GM19240 (cell line): Measurements from ENCODE around the gene ITGA7.

ENCODE experiments used
- DNase-seq: peaks from one replicate; pipeline ENCODE4 v3.0.0; 2011; ENCODE audit warnings: low spot score; ENCODE audit not compliant: insufficient read length

ITGA7 gene, protein sequence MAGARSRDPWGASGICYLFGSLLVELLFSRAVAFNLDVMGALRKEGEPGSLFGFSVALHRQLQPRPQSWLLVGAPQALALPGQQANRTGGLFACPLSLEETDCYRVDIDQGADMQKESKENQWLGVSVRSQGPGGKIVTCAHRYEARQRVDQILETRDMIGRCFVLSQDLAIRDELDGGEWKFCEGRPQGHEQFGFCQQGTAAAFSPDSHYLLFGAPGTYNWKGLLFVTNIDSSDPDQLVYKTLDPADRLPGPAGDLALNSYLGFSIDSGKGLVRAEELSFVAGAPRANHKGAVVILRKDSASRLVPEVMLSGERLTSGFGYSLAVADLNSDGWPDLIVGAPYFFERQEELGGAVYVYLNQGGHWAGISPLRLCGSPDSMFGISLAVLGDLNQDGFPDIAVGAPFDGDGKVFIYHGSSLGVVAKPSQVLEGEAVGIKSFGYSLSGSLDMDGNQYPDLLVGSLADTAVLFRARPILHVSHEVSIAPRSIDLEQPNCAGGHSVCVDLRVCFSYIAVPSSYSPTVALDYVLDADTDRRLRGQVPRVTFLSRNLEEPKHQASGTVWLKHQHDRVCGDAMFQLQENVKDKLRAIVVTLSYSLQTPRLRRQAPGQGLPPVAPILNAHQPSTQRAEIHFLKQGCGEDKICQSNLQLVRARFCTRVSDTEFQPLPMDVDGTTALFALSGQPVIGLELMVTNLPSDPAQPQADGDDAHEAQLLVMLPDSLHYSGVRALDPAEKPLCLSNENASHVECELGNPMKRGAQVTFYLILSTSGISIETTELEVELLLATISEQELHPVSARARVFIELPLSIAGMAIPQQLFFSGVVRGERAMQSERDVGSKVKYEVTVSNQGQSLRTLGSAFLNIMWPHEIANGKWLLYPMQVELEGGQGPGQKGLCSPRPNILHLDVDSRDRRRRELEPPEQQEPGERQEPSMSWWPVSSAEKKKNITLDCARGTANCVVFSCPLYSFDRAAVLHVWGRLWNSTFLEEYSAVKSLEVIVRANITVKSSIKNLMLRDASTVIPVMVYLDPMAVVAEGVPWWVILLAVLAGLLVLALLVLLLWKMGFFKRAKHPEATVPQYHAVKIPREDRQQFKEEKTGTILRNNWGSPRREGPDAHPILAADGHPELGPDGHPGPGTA

DNA sequence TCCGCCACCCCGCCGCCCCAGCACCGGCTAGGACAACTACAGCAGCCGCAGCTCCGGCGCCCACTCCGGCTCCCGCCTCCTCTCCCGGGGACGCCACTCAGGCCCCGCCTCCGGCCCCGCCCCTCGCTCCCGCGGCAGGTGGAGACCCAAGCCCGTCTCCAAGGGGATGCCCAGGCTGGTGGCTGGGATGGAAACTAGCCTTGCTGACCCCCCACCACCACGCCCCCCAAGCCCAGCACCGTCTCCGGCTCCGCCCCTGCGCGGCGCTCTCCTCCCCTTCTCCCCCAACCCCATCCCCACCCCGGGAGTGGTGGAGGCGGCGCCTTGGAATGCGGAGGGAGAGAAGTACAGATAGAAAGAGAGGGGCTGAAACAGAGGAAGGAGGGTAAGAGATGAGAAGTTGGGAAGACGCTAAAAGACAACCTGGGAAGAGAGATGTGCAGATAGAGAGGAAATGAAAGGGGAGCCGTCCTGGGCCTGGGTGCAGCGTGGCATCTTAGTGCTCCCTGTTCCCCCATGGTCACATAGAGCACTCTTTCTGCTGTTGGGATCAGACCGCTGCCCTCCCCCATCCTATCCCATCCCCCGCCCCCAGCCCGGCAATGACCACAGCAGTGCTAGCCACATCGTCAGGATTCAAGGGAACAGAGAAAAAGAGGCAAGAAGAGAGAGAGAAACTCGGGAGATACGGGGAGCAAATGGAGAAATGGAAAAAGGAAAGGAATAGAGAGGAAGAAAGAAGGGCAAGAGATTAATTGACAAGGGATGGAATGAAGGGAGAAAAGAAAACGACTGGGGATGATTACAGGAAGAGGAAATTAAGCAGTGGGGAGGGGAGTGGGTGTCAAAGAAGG, at the start of gene ITGA7:
ITGA7 (minus strand) TSS at position 64 of the 854 bp plus-strand sequence. CDS start 222 bp downstream, outside the sequence.
- DNase-seq = no peak

- DNase-seq = no peak
Measured at GRCh38 chr12:55755246-55755645, 47.5 kb upstream of the ITGA7 start.

DNA sequence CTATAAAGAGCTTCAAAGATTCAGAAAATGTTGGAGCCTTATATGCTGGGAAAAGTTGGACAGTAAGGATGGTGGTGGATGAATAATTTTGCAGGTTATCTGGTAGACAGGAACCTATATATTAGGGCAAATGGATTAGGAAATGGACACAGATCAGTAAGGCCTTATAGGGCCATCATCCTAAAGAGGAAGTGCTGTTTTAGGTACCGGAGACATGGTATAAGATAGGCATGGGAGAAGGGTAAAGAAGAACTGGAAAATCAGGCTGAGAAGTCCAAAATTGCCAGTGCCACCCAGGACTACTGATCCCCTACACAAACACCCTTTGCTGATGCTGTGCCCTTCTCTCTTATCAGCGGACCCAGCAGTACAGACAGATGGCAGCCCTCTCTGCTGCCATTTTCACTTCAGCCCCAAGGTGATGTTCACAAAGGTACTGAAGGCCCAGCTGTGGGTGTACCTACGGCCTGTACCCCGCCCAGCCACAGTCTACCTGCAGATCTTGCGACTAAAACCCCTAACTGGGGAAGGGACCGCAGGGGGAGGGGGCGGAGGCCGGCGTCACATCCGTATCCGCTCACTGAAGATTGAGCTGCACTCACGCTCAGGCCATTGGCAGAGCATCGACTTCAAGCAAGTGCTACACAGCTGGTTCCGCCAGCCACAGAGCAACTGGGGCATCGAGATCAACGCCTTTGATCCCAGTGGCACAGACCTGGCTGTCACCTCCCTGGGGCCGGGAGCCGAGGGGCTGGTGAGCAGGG, 40.7 kb upstream of the ITGA7 start:
- DNase-seq = no peak

DNA sequence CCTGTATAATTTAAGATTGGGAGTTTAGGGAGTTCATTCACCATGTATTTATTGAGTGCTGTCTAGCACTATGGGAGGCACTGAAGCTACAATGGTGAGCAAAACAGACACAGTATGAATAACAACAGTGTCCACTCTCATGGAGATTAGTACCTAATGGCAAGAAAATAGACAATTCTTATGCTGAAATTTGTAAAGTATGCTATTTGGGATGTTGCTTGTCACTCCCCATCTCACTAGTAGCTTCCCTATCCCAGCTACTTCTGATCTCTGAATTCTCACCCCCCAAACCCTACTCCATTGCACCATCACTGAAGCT, 39.2 kb upstream of the ITGA7 start:
- DNase-seq = no peak

DNA sequence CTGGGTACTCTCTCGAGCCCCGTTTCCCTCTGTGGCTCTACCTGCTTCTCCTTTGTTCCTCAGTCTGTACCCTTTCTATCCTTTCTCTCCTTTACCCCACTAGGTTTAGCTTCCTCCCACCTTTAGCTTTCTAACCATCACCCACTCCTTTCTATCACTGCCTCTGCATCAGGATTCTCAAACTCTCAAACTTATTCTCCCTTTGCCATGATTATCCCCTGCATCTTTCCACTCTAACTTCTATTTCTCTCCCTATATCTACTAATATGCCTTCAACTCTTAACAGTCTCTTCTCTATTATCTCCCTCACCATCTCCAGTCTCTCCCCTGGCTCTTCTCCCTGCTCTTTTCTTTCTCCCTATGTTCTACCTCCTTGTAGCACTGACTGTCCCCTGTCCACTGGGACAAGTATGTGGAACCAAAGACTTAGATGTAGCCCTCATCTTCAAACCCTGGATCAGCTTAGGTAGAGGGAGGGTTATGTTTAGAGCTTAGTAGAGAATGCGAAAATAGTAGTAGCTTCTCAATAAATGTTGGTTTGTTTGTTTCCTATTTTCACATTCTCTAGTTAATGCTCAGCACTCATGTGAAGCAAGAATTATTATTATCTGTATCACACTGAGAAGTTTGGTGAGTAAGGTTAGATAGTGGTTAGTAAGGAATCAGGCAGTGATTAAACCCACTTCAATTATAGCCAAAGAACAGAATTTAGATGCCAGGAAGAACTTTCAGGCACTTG, 38.6 kb upstream of the ITGA7 start:
- DNase-seq = no peak

DNA sequence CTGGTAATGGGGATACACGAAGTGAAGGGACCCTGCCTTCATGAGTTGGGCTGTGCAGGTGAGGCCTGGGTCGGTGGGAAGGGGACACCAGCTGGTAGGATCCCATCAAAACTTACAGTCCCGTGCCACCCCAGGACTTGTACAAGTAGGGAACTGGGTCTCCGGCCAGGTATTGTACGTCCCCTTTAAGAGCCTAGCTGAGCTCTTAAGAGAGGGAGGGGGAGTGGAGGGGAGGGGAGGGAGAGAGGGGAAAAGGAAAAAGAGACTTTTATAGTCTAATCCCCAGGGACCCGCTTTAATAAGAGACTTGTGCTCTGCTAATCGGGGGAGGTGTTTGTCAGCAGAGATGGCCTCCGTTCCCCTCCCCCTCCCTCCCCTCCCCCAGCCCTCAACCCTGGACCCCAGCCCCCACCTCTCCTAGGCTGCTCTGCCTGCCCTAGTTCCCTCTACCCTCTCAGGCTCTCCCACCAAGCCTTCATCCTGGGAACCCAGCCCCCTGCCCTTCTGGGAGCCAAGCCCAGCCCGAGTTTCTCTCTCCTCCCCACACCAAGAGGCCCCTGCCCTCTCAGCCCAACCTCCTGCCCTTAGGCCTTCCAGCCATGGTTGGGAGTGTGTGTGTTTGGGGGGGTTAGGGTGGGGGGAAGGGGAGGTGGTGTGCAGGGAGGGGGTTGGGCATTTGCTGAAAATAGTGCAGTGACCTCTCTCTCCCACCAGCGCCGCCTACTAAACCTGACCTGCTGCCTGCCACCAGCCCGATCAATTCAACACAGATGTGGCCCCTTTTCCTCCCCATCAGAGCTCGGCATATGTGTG, 37.9 kb upstream of the ITGA7 start:
- DNase-seq = no peak

DNA sequence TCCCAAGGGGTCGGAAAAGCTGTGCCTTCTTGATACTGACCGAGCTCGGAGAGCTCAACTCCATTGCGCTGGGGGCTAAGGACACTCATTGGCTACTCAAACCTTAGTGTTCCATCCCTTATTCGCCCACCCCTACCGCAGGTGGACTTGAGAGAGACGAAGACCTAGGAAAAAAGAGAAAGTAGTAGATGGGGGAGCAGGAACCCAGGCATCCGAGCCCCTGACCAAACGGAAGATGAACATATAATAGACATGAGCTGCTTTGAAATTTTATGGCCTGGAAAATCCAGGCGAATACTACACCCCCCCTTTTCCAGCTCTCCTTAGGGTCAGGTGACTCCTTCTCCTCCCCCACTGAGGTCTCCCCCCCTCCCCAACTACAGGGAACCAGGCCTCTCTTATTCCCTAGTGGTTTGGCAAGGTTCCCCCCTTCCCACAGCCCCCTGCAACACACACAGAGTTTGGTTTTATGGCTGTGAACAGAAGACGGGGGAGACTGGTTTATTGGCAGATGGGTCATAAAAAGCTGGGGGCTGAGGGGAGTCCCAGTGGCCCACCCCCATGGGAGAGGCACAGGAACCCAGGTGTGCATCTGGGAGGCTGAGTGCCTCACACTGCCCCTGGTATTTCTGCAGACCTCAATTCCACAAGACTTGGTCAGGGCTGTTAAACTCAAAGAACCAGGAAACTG, 36.8 kb upstream of the ITGA7 start:
- DNase-seq = no peak

- no peak for DNase-seq
Measured at GRCh38 chr12:55743406-55744339, 36.0 kb upstream of the ITGA7 start.

DNA sequence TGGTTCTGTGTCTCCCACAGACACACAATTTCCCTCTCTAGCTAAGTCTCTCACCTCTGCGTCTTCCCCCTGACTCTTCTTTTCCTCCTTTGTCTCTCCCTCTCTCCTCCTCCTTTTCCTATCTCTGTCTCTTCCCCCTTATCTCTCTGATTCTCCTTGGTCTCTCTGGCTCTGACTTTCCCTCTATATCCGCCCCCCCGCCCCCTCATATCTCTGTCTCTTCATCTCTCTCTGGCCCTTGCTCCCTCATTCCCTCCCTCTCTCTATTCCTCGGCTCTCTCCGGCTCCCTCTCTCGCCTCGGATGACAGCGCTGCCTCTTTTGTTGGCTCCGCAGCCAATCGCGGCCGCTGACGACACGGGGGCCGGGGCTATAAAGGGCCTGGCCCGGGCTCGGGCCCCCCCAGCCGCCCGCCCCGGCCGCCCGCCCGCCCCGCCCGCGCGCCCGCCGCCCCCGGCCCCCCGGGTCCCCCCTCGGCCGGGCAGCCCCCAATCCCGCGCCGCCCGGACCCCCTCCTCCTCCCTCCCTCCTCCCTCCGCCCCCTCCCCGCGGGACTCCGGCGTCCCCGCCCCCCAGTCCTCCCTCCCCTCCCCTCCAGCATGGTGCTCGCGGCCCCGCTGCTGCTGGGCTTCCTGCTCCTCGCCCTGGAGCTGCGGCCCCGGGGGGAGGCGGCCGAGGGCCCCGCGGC, 35.2 kb upstream of the ITGA7 start, which contains the start of gene GDF11:
GDF11 (plus strand) TSS at position 404 of the 687 bp plus-strand sequence; CDS start at position 599, 195 bp downstream.
- DNase-seq = peak; percentile 70

- no peak for DNase-seq
Measured at GRCh38 chr12:55741931-55742680, 34.4 kb upstream of the ITGA7 start.

GRCh38 chr12:55739025-55739378, 31.3 kb upstream of the ITGA7 start:
- no peak for DNase-seq

- DNase-seq = peak; percentile 86
Measured at GRCh38 chr12:55738123-55739024, 30.7 kb upstream of the ITGA7 start.

GRCh38 chr12:55737581-55738122, 29.9 kb upstream of the ITGA7 start:
- DNase-seq = no peak
